Measurements from ENCODE around the gene INVS. TPM values are rescaled to one million over a fixed set of nuclear protein-coding genes. Genes with fewer than 3 reads are reported as not detected.

INVS gene
- total RNA-seq, 1 donor from 2014 or later = 24.0 TPM

GRCh38 chr9:100350188-100350587, 251.1 kb downstream of the INVS start:
- Mint-ChIP-seq H3K36me3 (peaks cover 23% of the 10 kb centered on the region), H3K4me1 (ENCODE audit: unreplicated experiment) (peaks cover 40% of the 10 kb centered on the region), H3K27me3 (no peaks in the 10 kb centered on the region), H3K9me3 (peaks cover 12% of the 10 kb centered on the region), H3K27ac (peak overlapping the region; percentile 71), H3K4me3 (peak overlapping the region; percentile 92)
- TF ChIP-seq CTCF (conservative IDR thresholded peaks at IDR 0.05) = no peak
- DNase-seq (ENCODE audit: extremely low spot score, unreplicated experiment) = no peak

Other genes with a start within 250 kb of the INVS start
- gene STX17, start 192.6 kb upstream of the INVS start, total RNA-seq (ENCODE audit: low replicate concordance) = 44.5 and 44.8 TPM in 2 replicates
- gene ERP44, start 243 bp upstream of the INVS start, total RNA-seq (ENCODE audit: low replicate concordance) = 21.2 and 23.1 TPM in 2 replicates

Measured in type B pancreatic cell (in vitro differentiated cells).